WI38 (cell line): ENCODE results near the gene PSMD11.
A peak's percentile ranks its signal among the peaks of the same experiment; 100 is the strongest.
"Not testable (repeated sequence)": the region's sequence is repeated elsewhere in the genome, so short reads cannot be mapped to it uniquely, and the experiment has no call there.

Experiments used
- H3K4me3 ChIP-seq: 2 replicates; pipeline ENCODE4 v1.5.1; 2011; ENCODE audit warnings: low read depth, mild to moderate bottlenecking, control low read depth, low read length
- TF ChIP-seq, protein P1 (sequence below): IDR thresholded peaks from 2 replicates; pipeline ENCODE4 v1.5.1; 2012; ENCODE audit warnings: low read depth, mild to moderate bottlenecking, control low read depth, low read length

The PSMD11 gene

DNA sequence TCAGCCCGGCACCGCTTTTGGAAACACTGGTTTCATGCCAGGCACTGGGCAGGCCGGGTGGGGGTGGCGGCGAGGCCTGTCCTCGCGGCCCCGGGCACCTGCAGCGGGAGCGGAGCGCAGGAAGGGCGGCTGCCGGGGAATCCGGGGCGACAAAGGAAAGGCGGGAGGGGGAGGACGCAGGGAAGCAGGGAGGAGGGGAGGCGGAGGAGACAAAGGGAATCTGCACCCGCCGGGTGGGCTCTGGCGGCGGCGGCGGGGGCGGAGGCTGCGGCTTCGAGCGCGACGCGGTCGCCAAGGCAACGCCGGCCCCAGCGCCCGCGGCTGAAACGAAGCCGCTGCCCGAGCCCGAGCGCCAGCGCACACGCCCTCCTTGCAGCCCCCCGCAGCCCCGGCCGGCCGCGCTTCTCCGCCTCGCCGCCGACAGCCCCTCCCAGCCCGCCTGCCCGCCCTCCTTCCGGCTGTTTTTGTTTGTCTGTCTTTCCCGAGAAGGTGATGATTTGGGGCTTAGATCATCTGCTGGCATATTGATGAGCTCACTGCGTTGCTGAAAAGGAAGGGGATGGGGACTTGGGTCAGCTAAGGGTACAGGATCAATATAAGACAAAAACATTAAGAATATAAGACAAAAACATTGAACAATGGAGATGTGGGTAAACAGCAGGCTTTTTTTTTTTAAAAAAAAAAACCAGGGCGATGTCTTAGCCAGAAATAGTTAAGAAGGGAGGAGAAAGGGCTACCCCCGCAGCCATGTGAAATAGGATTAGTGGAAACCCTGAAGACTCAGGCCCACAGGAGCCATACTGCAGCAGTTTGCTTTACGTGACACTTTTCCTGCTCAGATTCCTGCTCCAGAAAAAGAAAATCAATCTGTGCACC is 75.2 kb downstream of the PSMD11 start:
- peak overlapping the region; percentile 54 for H3K4me3 ChIP-seq
- TF ChIP-seq, protein P1, sequence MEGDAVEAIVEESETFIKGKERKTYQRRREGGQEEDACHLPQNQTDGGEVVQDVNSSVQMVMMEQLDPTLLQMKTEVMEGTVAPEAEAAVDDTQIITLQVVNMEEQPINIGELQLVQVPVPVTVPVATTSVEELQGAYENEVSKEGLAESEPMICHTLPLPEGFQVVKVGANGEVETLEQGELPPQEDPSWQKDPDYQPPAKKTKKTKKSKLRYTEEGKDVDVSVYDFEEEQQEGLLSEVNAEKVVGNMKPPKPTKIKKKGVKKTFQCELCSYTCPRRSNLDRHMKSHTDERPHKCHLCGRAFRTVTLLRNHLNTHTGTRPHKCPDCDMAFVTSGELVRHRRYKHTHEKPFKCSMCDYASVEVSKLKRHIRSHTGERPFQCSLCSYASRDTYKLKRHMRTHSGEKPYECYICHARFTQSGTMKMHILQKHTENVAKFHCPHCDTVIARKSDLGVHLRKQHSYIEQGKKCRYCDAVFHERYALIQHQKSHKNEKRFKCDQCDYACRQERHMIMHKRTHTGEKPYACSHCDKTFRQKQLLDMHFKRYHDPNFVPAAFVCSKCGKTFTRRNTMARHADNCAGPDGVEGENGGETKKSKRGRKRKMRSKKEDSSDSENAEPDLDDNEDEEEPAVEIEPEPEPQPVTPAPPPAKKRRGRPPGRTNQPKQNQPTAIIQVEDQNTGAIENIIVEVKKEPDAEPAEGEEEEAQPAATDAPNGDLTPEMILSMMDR: no peak

DNA sequence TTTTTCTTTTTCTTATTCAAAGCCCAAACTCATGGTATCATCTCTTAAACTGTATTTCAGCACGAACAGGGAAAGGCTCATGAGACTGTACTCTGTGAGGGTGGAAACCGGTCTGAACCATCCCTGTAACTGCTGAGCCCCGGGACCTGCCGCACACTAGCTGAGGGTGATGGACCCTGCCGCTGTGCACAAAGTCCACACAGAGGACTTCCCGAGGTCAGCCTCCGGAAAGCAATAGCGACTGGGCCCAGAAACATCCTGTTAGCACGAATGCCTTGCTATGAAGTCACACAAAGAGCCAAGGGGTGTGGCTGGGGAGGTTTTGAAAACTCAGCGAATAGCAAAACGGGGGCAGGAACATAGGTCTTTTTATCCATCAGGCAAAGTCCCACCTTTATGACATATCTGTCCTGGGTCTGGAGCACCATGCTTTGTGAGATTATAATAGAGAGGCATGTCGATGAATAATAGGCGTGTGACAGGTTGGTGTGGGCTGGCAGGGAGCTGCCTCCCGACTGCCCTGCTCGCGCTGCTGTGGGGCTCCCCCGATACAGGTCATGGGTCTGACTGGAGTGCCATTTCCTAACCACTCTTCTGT is 75.9 kb downstream of the PSMD11 start:
- H3K4me3 ChIP-seq: no peak overlapping the region
- TF ChIP-seq, protein P1: no peak

DNA sequence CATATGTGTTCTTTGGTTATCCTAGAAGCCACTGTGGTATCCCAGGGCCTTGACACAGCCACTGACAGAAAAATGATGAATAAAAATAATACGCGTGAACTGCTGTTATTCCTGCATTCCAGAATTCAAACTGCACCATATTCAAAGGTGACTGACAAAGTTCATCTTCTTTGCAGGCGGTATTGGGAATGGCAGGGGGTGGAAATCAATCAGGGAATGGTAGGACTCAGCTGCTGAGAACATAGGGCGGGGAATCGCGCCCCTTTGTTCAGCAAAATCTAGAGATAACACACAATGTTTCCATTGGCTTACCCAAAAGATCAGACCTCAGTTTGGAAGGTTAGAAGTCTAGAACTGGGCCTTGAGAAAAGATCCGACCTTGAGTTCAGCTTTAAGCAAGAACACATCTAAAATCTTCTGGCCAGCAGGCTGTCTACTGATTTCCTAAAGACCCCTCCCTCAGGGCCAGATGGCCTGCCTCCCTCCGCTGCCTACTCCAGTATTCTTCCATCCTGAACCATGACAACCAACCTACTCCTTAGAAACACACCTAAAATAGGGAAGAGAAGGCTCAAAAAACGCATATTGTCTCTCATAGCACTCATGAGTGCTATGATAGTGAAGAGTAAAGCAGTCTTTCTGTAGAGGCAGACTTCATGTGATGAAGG is 76.6 kb downstream of the PSMD11 start:
- TF ChIP-seq, protein P1: no peak

DNA sequence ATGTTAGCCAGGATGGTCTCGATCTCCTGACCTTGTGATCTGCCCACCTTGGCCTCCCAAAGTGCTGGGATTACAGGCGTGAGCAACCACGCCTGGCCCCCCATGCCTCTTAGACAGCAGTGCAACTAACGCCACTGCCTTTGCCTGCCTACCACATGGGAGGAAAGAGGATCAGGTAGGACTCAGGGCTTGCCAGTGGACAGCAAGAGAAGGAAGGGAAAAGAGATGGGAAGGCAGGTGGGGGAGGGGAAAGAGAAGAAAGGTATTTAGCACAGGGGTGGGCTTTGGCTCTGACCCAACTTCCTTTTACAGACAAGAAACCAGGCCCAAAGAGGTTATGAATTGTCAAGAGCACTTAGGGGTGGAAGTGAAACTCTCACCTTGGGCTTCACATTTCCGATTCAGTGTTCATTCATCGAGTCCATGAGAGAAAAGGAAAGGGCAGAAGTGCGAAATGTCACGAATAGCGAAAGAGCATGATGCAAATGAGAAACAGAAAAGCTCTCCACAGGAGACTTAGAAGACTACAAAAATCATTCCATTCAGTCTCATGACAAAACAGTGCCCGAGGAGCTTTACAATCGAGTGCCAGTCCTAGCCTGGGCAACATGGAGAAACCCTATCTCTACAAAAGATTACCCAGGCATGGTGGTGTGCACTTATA is 78.8 kb downstream of the PSMD11 start:
- H3K4me3 ChIP-seq: no peak overlapping the region
- TF ChIP-seq, protein P1: no peak

More for the DNA sequence above, 76.6 kb downstream of the PSMD11 start:
- H3K4me3 ChIP-seq: no peak overlapping the region

DNA sequence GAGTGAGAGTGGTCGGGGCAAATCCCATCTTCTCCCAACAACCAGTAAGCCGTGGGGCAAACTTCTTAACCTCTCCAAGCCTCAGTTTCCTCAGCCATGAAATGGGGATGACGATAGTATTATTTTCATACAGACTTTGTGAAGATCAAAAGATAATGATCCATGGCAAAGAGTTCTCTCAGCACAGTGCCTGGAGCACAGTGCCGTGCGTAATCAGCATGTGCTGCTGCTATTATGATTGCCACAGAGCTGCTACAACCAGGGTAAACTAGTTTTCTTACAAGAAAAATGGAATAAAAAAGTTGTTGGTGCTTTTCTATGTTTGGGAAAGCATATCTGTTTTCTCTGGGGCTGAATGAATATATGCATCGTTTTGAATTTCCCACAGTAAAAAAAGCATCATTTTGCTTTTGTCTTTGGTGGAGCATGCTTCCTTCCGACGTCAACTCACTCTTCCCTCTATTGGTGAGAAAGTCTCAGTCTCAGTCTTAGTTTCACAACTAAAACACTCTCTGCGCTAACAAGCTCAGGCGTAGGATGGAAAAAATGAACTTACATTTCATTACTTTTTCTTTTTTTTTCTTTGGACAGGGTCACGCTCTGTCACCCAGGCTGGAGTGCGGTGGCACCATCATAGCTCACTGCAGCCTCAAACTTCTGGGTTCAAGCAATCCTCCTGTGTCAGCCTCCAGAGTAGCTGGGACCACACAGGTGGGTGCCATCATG is 79.7 kb downstream of the PSMD11 start:
- TF ChIP-seq, protein P1: no peak
- H3K4me3 ChIP-seq: no peak overlapping the region

DNA sequence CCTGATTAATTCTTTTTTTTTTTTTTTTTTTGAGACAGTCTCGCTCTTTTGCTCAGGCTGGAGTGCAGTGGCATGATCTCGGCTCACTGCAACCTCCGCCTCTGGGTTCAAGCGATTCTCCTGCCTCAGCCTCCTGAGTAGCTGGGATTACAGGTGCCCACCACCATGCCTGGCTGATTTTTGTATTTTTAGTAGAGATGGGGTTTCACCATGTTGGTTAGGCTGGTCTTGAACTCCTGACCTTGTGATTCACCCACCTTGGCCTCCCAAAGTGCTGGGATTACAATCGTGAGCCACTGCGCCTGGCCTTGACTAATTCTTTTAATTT is 80.2 kb downstream of the PSMD11 start:
- not testable (repeated sequence) for H3K4me3 ChIP-seq

DNA sequence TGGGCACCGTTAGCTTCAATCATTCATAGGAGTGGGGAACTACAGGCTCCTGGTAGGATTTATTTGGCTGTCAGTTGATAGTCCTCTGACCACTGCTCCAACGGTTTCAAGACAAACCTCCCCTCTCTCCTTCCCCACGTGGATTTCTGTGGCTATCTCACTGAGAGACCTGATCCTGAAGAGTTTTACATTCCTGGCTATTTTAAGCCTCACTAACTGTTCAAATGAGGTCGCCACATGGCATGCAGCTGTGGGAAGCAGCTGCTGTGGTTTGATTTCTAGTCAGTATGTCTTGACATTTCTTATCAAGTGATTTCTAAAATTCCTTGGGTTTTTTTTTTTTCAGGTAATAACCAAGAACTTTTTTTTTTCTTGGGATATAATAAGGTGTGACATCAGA is 80.8 kb downstream of the PSMD11 start:
- H3K4me3 ChIP-seq: no peak overlapping the region
- TF ChIP-seq, protein P1: no peak
